HL-60 (cell line): Measurements from ENCODE around the gene GMDS.

Experiments
- DNase-seq, 2 experiments: peaks; one replicate each; pipeline ENCODE4 v3.0.0-alpha.2; 2010 to 2020; ENCODE audit warnings: low read depth in 1 of 2, low spot score in 1 of 2
- H3K27ac ChIP-seq: fragments of 250-450 bp; sonication (Bioruptor Pico); replicated peaks from 2 replicates; pipeline ENCODE4 v1.5.1; 2020; ENCODE audit warnings: mild to moderate bottlenecking, moderate library complexity
- H3K27me3 ChIP-seq: fragments of 250-450 bp; sonication (Bioruptor Pico); 2 replicates; pipeline ENCODE4 v1.5.1; 2021; ENCODE audit warnings: mild to moderate bottlenecking, moderate library complexity; ENCODE audit not compliant: insufficient read depth, poor library complexity, severe bottlenecking
- H3K4me3 ChIP-seq: replicated peaks from 2 replicates; pipeline ENCODE4 v1.5.1; 2011; ENCODE audit warnings: mild to moderate bottlenecking, control low read depth, low read length; ENCODE audit not compliant: insufficient read depth
- CTCF ChIP-seq: IDR thresholded peaks from one replicate; pipeline ENCODE4 v1.5.1; 2011; ENCODE audit warnings: low read length, control low read depth, inconsistent platforms; ENCODE audit not compliant: insufficient read depth
- GABPA ChIP-seq: IDR thresholded peaks from 2 replicates; pipeline ENCODE4 v1.6.1; 2012; ENCODE audit warnings: low read depth
- POLR2AphosphoS5 ChIP-seq: IDR thresholded peaks from 2 replicates; pipeline ENCODE4 v1.6.1; 2012; ENCODE audit warnings: low read depth
- REST ChIP-seq: IDR thresholded peaks from 2 replicates; pipeline ENCODE4 v1.6.1; 2012; ENCODE audit warnings: low read depth; ENCODE audit not compliant: insufficient replicate concordance
- SPI1 ChIP-seq: IDR thresholded peaks from 2 replicates; pipeline ENCODE4 v1.6.1; 2012; ENCODE audit warnings: low read depth, mild to moderate bottlenecking, borderline replicate concordance

Gene GMDS

GRCh38 chr6:2164481-2164880, 80.9 kb downstream of the GMDS start:
- Histone ChIP-seq H3K27me3 (no peaks in the 10 kb centered on the region), H3K4me3 (no peak overlapping the region), H3K27ac (no peak overlapping the region)
- no peak for TF ChIP-seq REST
- no peak for TF ChIP-seq GABPA
- no peak for TF ChIP-seq POLR2AphosphoS5
- TF ChIP-seq CTCF = no peak
- no peak for TF ChIP-seq SPI1
- DNase-seq = no peak

GRCh38 chr6:2162079-2162445, 83.3 kb downstream of the GMDS start:
- DNase-seq = no peak
- Histone ChIP-seq H3K27me3 (no peaks in the 10 kb centered on the region), H3K27ac (no peak overlapping the region), H3K4me3 (no peak overlapping the region)
- TF ChIP-seq CTCF = no peak
- no peak for TF ChIP-seq POLR2AphosphoS5
- TF ChIP-seq GABPA = no peak
- no peak for TF ChIP-seq SPI1
- TF ChIP-seq REST = no peak

GRCh38 chr6:2158596-2159271, 86.7 kb downstream of the GMDS start:
- TF ChIP-seq GABPA (no peak), POLR2AphosphoS5 (no peak), SPI1 (no peak), CTCF (no peak), REST (no peak)
- H3K27ac ChIP-seq = no peak overlapping the region
- no peak for DNase-seq
- H3K4me3 ChIP-seq = no peak overlapping the region
- H3K27me3 ChIP-seq = no peaks in the 10 kb centered on the region
